Spinal cord (tissue), 10 donors: ENCODE measurements around the gene AFG3L2. TPM values are rescaled to one million over a fixed set of nuclear protein-coding genes. Genes with fewer than 3 reads are reported as not detected.

Source experiments
- DNase-seq, 6 donors: peaks; one replicate each; pipeline versions ENCODE4 v3.0.0 to v3.0.0-alpha.2; 2013 to 2015; ENCODE audit warnings: low spot score in 6 of 6, low read depth in 4 of 6
- H3K27ac ChIP-seq: one replicate; pipeline ENCODE4 v1.5.1; 2013; ENCODE audit warnings: low read depth, low read length, control low read depth
- H3K27me3 ChIP-seq: one replicate; pipeline ENCODE4 v1.6.1; 2013; ENCODE audit warnings: low read length; ENCODE audit not compliant: control insufficient read depth, insufficient read depth
- H3K36me3 ChIP-seq: one replicate; pipeline ENCODE4 v1.6.1; 2013; ENCODE audit warnings: low read length; ENCODE audit not compliant: control insufficient read depth, insufficient read depth
- H3K4me1 ChIP-seq: one replicate; pipeline ENCODE4 v1.6.1; 2013; ENCODE audit warnings: low read length; ENCODE audit not compliant: control insufficient read depth, insufficient read depth
- H3K4me3 ChIP-seq: one replicate; pipeline ENCODE4 v1.5.1; 2013; ENCODE audit warnings: low read depth, low read length, control low read depth
- H3K9me3 ChIP-seq: one replicate; pipeline ENCODE4 v1.6.1; 2013; ENCODE audit warnings: low read length; ENCODE audit not compliant: control insufficient read depth, insufficient read depth
- WGBS: methylation state at CpG from one replicate; pipeline ENCODE4 v1.1.5; 2013; ENCODE audit warnings: missing lambda C conversion rate; ENCODE audit not compliant: insufficient coverage; 5-methylcytosine and 5-hydroxymethylcytosine counted together
- polyA plus RNA-seq, 2 donors: library from polyadenylated mRNA; unstranded; fragments of 120-200 nt; gene quantifications; one replicate each; pipeline ENCODE4 v1.2.1, GENCODE V29; 2013; ENCODE audit not compliant: insufficient read length in 2 of 2
- total RNA-seq, 2 donors: library from RNA; depleted of rRNA in 1 of 2; stranded (reverse); fragments of 120-200 nt in 1 of 2; fragments of >200 nt in 1 of 2; gene quantifications; one replicate each; pipeline versions ENCODE4 v1.2.3 to v1.2.4, GENCODE V29; 2013 to 2014
- donor health status: healthy.

AFG3L2 gene
- total and polyA plus RNA-seq, 4 donors = 44.7 to 55.8 (median 50.0) TPM

GRCh38 chr18:12321333-12321732 lies 55.7 kb downstream of the AFG3L2 start:
- Histone ChIP-seq H3K9me3 (no peaks in the 10 kb centered on the region), H3K4me3 (no peak overlapping the region), H3K4me1 (peaks cover 6% of the 10 kb centered on the region), H3K27me3 (no peaks in the 10 kb centered on the region), H3K36me3 (peaks cover 25% of the 10 kb centered on the region), H3K27ac (no peak overlapping the region)
- no peak for DNase-seq
- 29% methylated on average over 3 of the region's 4 CpGs for WGBS

- peaks cover 3% of the 10 kb centered on the region for H3K36me3 ChIP-seq
- no peak overlapping the region for H3K27ac ChIP-seq
- no peak for DNase-seq
- H3K4me1 ChIP-seq = peaks cover 6% of the 10 kb centered on the region
- H3K27me3 ChIP-seq = no peaks in the 10 kb centered on the region
- no peak overlapping the region for H3K4me3 ChIP-seq
- no CpG with 5 or more reads among the region's 5 CpGs for WGBS
- no peaks in the 10 kb centered on the region for H3K9me3 ChIP-seq
Measured at GRCh38 chr18:12318857-12319256, 58.2 kb downstream of the AFG3L2 start.

GRCh38 chr18:12318334-12318697 lies 58.7 kb downstream of the AFG3L2 start:
- Histone ChIP-seq H3K4me3 (no peak overlapping the region), H3K27me3 (no peaks in the 10 kb centered on the region), H3K27ac (peak overlapping the region; percentile 6), H3K36me3 (no peaks in the 10 kb centered on the region), H3K9me3 (no peaks in the 10 kb centered on the region), H3K4me1 (peaks cover 6% of the 10 kb centered on the region)
- no peak for DNase-seq
- WGBS = 16% methylated on average over 5 of the region's 5 CpGs

DNA sequence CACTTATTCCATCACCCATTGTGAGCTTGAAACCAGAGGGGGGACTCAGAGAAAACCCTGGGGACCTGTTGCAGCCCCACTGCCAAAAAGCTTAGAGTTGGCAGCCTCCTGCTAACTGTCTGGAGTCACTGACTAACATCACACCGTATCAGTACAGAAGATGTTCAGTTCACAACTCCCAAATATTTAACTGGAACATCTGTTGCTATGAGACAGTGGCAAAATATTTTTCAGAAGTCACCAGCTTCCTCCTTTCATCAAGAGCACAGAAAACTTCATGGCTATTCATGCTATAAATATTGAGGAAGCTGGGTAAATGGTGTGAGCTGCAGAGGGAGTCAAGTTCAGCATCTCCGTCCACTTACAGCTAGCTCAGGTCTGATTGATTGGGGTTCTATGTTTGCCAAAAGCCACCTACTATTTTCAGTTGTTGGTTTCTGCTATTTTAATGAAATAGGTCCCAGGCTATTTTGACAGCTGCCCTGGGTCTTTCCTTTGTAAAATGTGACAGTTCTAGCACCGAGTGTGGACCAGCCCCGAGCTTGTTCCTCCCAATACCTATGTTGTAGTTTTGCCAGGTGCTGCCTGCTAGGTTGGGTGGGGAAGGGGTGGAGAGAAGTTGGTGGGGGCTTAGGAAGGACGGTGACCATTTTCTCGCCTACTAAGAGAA lies 59.2 kb downstream of the AFG3L2 start:
- H3K27ac ChIP-seq = no peak overlapping the region

GRCh38 chr18:12315911-12316310 lies 61.1 kb downstream of the AFG3L2 start:
- H3K4me1 ChIP-seq = peaks cover 6% of the 10 kb centered on the region
- 68% methylated on average over 5 of the region's 5 CpGs for WGBS
- no peak overlapping the region for H3K4me3 ChIP-seq
- DNase-seq = no peak
- H3K9me3 ChIP-seq = no peaks in the 10 kb centered on the region
- H3K36me3 ChIP-seq = no peaks in the 10 kb centered on the region
- H3K27ac ChIP-seq = no peak overlapping the region
- no peaks in the 10 kb centered on the region for H3K27me3 ChIP-seq

More for the DNA sequence above, 59.2 kb downstream of the AFG3L2 start:
- no peak for DNase-seq
- WGBS = 59% methylated on average over 4 of the region's 6 CpGs
- Histone ChIP-seq H3K27me3 (no peaks in the 10 kb centered on the region), H3K4me3 (no peak overlapping the region), H3K4me1 (peaks cover 6% of the 10 kb centered on the region), H3K9me3 (no peaks in the 10 kb centered on the region), H3K36me3 (no peaks in the 10 kb centered on the region)

DNA sequence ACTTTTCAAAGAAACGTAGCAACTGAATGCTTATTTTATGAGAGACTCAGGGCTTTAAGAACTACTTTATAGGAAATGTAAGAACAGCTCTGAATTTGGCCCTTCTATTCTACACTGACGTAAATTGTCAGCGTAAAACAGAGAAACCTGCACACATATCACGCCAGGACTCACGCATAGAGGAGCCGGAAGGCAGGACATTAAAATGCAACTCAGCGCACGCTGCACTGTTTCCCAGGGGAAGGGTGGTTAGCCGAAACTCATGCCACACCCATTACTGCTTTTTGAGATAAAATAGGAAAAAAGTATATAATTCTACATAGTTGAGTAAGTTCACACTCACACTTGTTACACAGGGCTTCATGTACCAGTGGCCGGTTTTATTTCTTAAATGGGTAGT lies 61.5 kb downstream of the AFG3L2 start:
- Histone ChIP-seq H3K4me1 (peaks cover 6% of the 10 kb centered on the region), H3K36me3 (no peaks in the 10 kb centered on the region), H3K27ac (no peak overlapping the region), H3K4me3 (no peak overlapping the region), H3K27me3 (no peaks in the 10 kb centered on the region), H3K9me3 (no peaks in the 10 kb centered on the region)
- WGBS = 60% methylated on average over 1 of the region's 10 CpGs
- DNase-seq = no peak

- Histone ChIP-seq H3K27ac (no peak overlapping the region), H3K9me3 (no peaks in the 10 kb centered on the region), H3K4me1 (peaks cover 6% of the 10 kb centered on the region), H3K4me3 (no peak overlapping the region), H3K27me3 (peaks cover 2% of the 10 kb centered on the region), H3K36me3 (no peaks in the 10 kb centered on the region)
- no CpG with 5 or more reads among the region's 1 CpG for WGBS
- DNase-seq = peak in 1 of 6 donors; percentile 62
Measured at GRCh38 chr18:12314591-12315305, 62.3 kb downstream of the AFG3L2 start.

DNA sequence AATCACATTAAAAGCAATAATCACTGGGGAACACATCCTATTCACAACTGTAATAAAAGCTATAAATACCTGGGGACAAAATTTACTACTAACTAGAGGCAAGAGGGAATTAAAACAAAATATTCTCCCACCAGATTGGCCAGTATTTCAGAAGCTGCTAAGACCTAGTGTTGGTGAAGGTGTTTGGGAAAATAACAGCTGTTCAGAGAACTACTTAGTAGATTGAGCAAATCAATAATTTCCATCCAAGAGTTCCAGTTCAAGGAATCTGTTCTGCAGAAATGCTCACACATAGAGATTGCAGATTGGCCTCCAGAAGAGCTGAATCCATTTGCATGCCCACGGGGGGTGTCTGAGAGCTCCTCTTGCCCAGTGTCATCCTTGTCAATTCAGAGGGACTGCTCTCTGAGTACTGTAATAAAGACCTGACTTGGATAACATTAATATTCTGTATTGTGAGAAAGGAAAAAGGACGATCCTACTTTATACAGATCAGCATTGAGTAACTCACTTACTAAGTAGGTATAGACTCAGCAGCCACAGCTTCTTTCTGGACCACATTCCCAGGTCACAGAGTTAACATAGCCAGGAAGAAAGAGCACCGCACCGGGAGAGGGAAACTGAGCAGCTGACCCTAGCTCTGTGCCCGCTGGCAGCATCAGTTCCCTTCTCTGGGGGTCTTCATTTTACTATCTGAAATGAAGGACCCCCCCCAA lies 63.3 kb downstream of the AFG3L2 start:
- WGBS = no CpG with 5 or more reads among the region's 5 CpGs
- H3K36me3 ChIP-seq = no peaks in the 10 kb centered on the region

DNA sequence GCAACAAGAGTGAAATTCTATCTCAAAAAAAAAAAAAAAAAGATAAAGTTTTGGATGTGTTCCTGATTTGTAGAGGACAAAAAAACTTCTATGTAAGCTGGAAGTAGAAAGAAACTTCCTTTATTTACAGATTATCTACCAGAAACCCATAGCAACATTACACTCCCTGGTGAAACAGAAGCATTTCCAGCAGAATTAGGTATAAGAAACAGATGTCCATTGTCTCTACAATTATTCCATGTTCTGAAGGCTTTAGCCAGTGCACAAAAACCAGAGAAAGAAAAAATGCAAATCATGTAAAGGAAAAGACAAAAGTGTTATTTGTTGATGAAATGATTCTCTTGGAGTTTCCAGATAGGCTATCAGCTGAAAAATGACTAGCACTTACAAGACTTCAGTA lies 64.1 kb downstream of the AFG3L2 start:
- Histone ChIP-seq H3K27me3 (peaks cover 16% of the 10 kb centered on the region), H3K4me3 (no peak overlapping the region), H3K9me3 (no peaks in the 10 kb centered on the region), H3K36me3 (no peaks in the 10 kb centered on the region), H3K27ac (no peak overlapping the region), H3K4me1 (peaks cover 9% of the 10 kb centered on the region)
- no peak for DNase-seq

More for the DNA sequence above, 63.3 kb downstream of the AFG3L2 start:
- Histone ChIP-seq H3K4me3 (no peak overlapping the region), H3K9me3 (no peaks in the 10 kb centered on the region), H3K27me3 (peaks cover 13% of the 10 kb centered on the region), H3K4me1 (peaks cover 12% of the 10 kb centered on the region), H3K27ac (no peak overlapping the region)
- no peak for DNase-seq
